Kidney glomerular epithelial cell (primary cell): Measurements from ENCODE around the gene CYB561A3.

ENCODE experiments used
- DNase-seq: peaks from one replicate; lab custom pipeline; 2025; lab: John Stamatoyannopoulos, UW

The CYB561A3 gene

GRCh38 chr11:61345170-61345610 is 16.5 kb downstream of the CYB561A3 start:
- no peak for DNase-seq

GRCh38 chr11:61343792-61344745 is 17.6 kb downstream of the CYB561A3 start:
- DNase-seq = no peak

- DNase-seq = no peak
Measured at GRCh38 chr11:61342207-61342803, 19.4 kb downstream of the CYB561A3 start.

- DNase-seq = no peak
Measured at GRCh38 chr11:61341706-61342105, 20.0 kb downstream of the CYB561A3 start.

- DNase-seq = no peak
Measured at GRCh38 chr11:61340979-61341378, 20.7 kb downstream of the CYB561A3 start.

GRCh38 chr11:61339490-61339878 is 22.2 kb downstream of the CYB561A3 start:
- DNase-seq = no peak

- DNase-seq = no peak
Measured at GRCh38 chr11:61338783-61339489, 22.7 kb downstream of the CYB561A3 start.

GRCh38 chr11:61337706-61338470 is 23.8 kb downstream of the CYB561A3 start:
- no peak for DNase-seq

GRCh38 chr11:61336171-61336935 is 25.3 kb downstream of the CYB561A3 start:
- DNase-seq = peak; percentile 50

- no peak for DNase-seq
Measured at GRCh38 chr11:61335355-61335710, 26.3 kb downstream of the CYB561A3 start.

- DNase-seq = no peak
Measured at GRCh38 chr11:61334434-61335354, 27.0 kb downstream of the CYB561A3 start.

- no peak for DNase-seq
Measured at GRCh38 chr11:61333550-61334433, 27.9 kb downstream of the CYB561A3 start.

- DNase-seq = peak; percentile 56
Measured at GRCh38 chr11:61332797-61333549, 28.7 kb downstream of the CYB561A3 start, which contains the start of the genes DDB1 and TKFC. Gene DDB1 (minus strand): TSS chr11:61333105. CDS start chr11:61332968, 137 bp downstream. Gene TKFC (plus strand): TSS chr11:61333228. CDS start chr11:61334729, 1,501 bp downstream.

GRCh38 chr11:61332281-61332796 is 29.3 kb downstream of the CYB561A3 start:
- peak; percentile 15 for DNase-seq

- DNase-seq = no peak
Measured at GRCh38 chr11:61331651-61332050, 30.0 kb downstream of the CYB561A3 start.

GRCh38 chr11:61329871-61330270 is 31.8 kb downstream of the CYB561A3 start:
- no peak for DNase-seq

GRCh38 chr11:61328351-61328750 is 33.3 kb downstream of the CYB561A3 start:
- no peak for DNase-seq

- no peak for DNase-seq
Measured at GRCh38 chr11:61327669-61328071, 34.0 kb downstream of the CYB561A3 start.
